Liver (tissue), 3 donors: ENCODE data around the gene HEPHL1.

ENCODE experiments used
- CTCF ChIP-seq: fragments of 150-350 bp; IDR thresholded peaks from 2 replicates; pipeline ENCODE4 v1.5.1; 2017; ENCODE audit warnings: improper control_type of control experiment, low read depth, low read length; ENCODE audit not compliant: missing input control
- EGR1 ChIP-seq, 2 donors: IDR thresholded peaks; 2 replicates each; pipeline ENCODE4 v1.6.1; 2016 to 2018; ENCODE audit warnings: antibody characterized with exemption in 2 of 2, low read depth in 2 of 2
- FOXA1 ChIP-seq: IDR thresholded peaks from 2 replicates; pipeline ENCODE4 v1.6.1; 2016; ENCODE audit warnings: antibody characterized with exemption
- FOXA2 ChIP-seq: IDR thresholded peaks from 2 replicates; pipeline ENCODE4 v1.6.1; 2016; ENCODE audit warnings: antibody characterized with exemption
- GABPA ChIP-seq, 2 donors: IDR thresholded peaks in 1 of 2; conservative IDR thresholded peaks in 1 of 2; 2 replicates each; pipeline ENCODE4 v1.6.1; 2016; ENCODE audit warnings: antibody characterized with exemption in 2 of 2, mild to moderate bottlenecking in 1 of 2, moderate library complexity in 1 of 2
- JUND ChIP-seq, 2 donors: IDR thresholded peaks; 2 replicates each; pipeline ENCODE4 v1.6.1; 2016; ENCODE audit warnings: antibody characterized with exemption in 2 of 2
- MAX ChIP-seq: IDR thresholded peaks from 2 replicates; pipeline ENCODE4 v1.6.1; 2016; ENCODE audit warnings: antibody characterized with exemption
- NR2F2 ChIP-seq: IDR thresholded peaks from 2 replicates; pipeline ENCODE4 v1.6.1; 2016; ENCODE audit warnings: antibody characterized with exemption
- RAD21 ChIP-seq, 2 donors: IDR thresholded peaks; 2 replicates each; pipeline ENCODE4 v1.6.1; 2016; ENCODE audit warnings: antibody characterized with exemption in 2 of 2, mild to moderate bottlenecking in 2 of 2
- REST ChIP-seq: IDR thresholded peaks from 2 replicates; pipeline ENCODE4 v1.6.1; 2016; ENCODE audit warnings: antibody characterized with exemption, mild to moderate bottlenecking
- RXRA ChIP-seq, 2 donors: IDR thresholded peaks; 2 replicates each; pipeline ENCODE4 v1.6.1; 2017 to 2018; ENCODE audit warnings: antibody characterized with exemption in 2 of 2, mild to moderate bottlenecking in 1 of 2
- SP1 ChIP-seq: IDR thresholded peaks from 2 replicates; pipeline ENCODE4 v1.6.1; 2018; ENCODE audit warnings: antibody characterized with exemption, mild to moderate bottlenecking
- TAF1 ChIP-seq: conservative IDR thresholded peaks from 2 replicates; pipeline ENCODE4 v1.6.1; 2016; ENCODE audit warnings: antibody characterized with exemption, mild to moderate bottlenecking
- donor health status: healthy.
- donor health status: healthy.

- TF ChIP-seq SP1 (no peak), CTCF (no peak), MAX (no peak), EGR1 (IDR thresholded peaks at IDR 0.05; ENCODE audit: low read depth in 2 of 2) (no peak), REST (no peak), RAD21 (IDR thresholded peaks at IDR 0.05) (no peak), FOXA1 (no peak), TAF1 (no peak), JUND (IDR thresholded peaks at IDR 0.05) (no peak), GABPA (IDR thresholded peaks at IDR 0.05 in 1 of 2, conservative IDR thresholded peaks at IDR 0.05 in 1 of 2) (no peak), NR2F2 (no peak), FOXA2 (no peak), RXRA (IDR thresholded peaks at IDR 0.05) (no peak)
Measured at GRCh38 chr11:94132152-94132558, 111.0 kb downstream of the HEPHL1 start.
